ENCODE data around the gene OGFOD2. TPM values are rescaled to one million over a fixed set of nuclear protein-coding genes. Genes with fewer than 3 reads are reported as not detected.
"Not testable (repeated sequence)": the region's sequence is repeated elsewhere in the genome, so short reads cannot be mapped to it uniquely, and the experiment has no call there.

OGFOD2 gene
- polyA plus RNA-seq, 1 donor = 22.2 TPM

- no CpG with 5 or more reads among the region's 4 CpGs for WGBS (ENCODE audit: insufficient coverage, low lambda C conversion rate)
- no peaks in the 10 kb centered on the region for H3K9me3 ChIP-seq (ENCODE audit: control insufficient read depth, low read depth, low read length)
- peak in 1 of 2 donors; percentile 41 for DNase-seq
- no peak overlapping the region for H3K4me3 ChIP-seq (ENCODE audit: low read length)
- no peaks in the 10 kb centered on the region for H3K27me3 ChIP-seq (ENCODE audit: control insufficient read depth, insufficient read depth, low read length)
- peaks cover 7% of the 10 kb centered on the region for H3K4me1 ChIP-seq (ENCODE audit: control insufficient read depth, insufficient read depth, low read length)
- H3K27ac ChIP-seq (ENCODE audit: low read length) = no peak overlapping the region
- H3K36me3 ChIP-seq (ENCODE audit: control insufficient read depth, insufficient read depth, low read length) = no peaks in the 10 kb centered on the region
Measured at GRCh38 chr12:122939125-122939524, 35.9 kb upstream of the OGFOD2 start.

DNA sequence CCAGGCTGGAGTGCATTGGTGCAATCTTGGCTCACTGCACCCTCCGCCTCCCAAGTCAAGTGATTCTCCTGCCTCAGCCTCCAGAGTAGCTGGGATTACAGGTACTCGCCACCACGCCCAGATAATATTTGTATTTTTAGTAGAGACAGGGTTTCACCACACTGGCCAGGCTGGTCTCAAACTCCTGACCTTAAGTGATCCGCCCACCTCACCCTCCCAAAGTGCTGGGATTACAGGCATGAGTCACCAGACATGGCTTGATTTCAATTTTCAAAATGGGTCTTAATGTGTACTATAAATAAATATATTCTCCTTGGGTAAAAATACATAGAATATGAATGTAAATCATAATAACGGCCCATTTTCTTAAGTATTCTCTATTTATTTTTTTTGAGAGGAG is 33.7 kb upstream of the OGFOD2 start:
- not testable (repeated sequence) for H3K4me1 ChIP-seq (ENCODE audit: control insufficient read depth, insufficient read depth, low read length); H3K27me3 ChIP-seq (ENCODE audit: control insufficient read depth, insufficient read depth, low read length); DNase-seq; H3K36me3 ChIP-seq (ENCODE audit: control insufficient read depth, insufficient read depth, low read length); H3K4me3 ChIP-seq (ENCODE audit: low read length); H3K27ac ChIP-seq (ENCODE audit: low read length); H3K9me3 ChIP-seq (ENCODE audit: control insufficient read depth, low read depth, low read length)
- WGBS (ENCODE audit: insufficient coverage, low lambda C conversion rate) = no CpG with 5 or more reads among the region's 5 CpGs

DNA sequence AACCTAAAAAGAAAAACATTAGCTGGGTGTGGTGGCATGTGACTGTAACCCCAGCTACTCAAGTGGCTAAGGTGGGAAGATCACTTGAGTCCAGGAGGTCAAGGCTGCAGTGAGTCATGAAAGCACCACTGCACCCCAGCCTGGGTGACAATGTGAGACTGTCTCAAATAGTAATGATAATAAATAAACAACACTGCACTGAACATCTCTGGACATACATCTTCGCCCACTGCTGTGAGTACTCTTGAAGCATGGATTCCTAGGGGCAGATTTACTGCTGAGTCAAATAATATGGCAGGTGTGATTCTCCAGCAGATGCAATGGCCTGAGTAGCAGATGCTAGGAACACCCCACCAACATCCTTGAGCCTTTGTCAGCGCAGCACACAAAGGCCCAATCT is 32.4 kb upstream of the OGFOD2 start:
- no peak overlapping the region for H3K4me3 ChIP-seq (ENCODE audit: low read length)
- no peaks in the 10 kb centered on the region for H3K27me3 ChIP-seq (ENCODE audit: control insufficient read depth, insufficient read depth, low read length)
- no peaks in the 10 kb centered on the region for H3K36me3 ChIP-seq (ENCODE audit: control insufficient read depth, insufficient read depth, low read length)
- H3K9me3 ChIP-seq (ENCODE audit: control insufficient read depth, low read depth, low read length) = no peaks in the 10 kb centered on the region
- peaks cover 15% of the 10 kb centered on the region for H3K4me1 ChIP-seq (ENCODE audit: control insufficient read depth, insufficient read depth, low read length)
- WGBS (ENCODE audit: insufficient coverage, low lambda C conversion rate) = no CpG with 5 or more reads among the region's 2 CpGs
- peak in 1 of 2 donors; percentile 64 for DNase-seq
- peak overlapping the region; percentile 44 for H3K27ac ChIP-seq (ENCODE audit: low read length)

DNA sequence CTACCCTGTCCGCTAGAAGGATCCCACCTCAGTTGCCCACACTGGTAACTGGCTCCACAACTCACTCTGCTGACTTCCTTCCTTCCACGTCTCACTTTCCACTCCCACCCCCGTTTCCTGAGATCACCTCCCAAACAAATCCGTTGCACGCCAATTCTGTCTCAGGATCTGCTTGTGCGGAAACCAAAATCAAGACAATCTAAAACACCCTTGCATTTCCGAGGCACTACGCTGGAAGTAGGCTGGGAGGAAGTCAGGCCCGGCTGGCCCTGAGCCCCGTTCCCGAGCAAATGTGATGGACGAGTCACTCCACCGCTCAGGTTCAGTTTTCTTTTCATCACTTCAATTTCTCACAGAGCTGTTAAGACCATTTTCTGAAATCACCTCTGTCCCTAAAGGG is 31.8 kb upstream of the OGFOD2 start:
- Histone ChIP-seq H3K4me1 (ENCODE audit: control insufficient read depth, insufficient read depth, low read length) (peaks cover 15% of the 10 kb centered on the region), H3K27me3 (ENCODE audit: control insufficient read depth, insufficient read depth, low read length) (no peaks in the 10 kb centered on the region)

DNA sequence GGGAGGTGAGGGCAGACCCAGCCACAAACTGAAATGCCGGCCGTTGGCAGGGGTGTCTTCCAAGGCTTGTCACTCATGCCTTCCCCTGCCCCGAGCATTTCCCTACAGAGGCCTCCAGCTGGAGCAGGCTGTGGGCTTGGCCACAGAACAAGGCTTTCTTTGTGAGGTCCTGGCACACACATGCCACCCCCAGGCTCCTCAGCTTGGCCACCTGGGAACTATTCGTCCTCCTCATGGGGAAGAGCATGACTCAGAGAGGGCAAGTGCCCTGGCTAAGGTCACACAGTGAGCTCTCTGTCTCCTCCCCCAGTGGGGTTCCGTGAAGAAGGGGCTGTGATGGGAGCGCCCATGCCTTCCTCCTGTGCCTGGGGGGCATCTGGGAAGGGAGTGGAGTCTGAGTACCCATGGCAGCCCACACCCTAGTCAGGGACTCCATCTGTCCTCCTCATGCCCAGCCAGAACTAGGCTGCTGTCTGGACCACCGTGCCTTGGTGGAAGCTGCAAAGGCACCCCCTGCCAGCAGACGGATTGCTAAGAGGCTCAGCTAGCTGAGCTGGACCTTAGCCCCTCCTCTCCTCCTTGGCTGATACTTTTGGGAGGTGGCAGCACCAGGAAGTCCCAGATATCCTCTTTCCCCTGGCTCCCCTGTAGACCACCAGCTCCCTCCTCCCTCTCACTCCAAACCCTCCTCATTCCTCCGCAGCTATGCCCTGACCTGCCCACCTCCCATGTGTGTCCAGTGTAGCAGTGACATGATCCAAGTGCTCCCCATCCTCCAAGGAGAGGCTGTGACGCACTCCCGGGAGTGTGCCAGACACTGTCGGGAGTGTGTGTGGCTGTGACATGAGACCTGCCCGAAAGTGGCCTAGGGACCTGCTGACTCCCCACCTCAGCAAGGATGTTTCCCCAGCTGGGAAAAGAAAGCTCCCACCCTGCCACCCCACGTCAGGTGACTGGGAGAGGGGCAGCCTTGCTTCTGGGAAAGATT is 30.1 kb upstream of the OGFOD2 start:
- DNase-seq = no peak
- no CpG with 5 or more reads among the region's 14 CpGs for WGBS (ENCODE audit: insufficient coverage, low lambda C conversion rate)
- Histone ChIP-seq H3K4me3 (ENCODE audit: low read length) (no peak overlapping the region), H3K27ac (ENCODE audit: low read length) (no peak overlapping the region), H3K27me3 (ENCODE audit: control insufficient read depth, insufficient read depth, low read length) (no peaks in the 10 kb centered on the region), H3K9me3 (ENCODE audit: control insufficient read depth, low read depth, low read length) (no peaks in the 10 kb centered on the region), H3K36me3 (ENCODE audit: control insufficient read depth, insufficient read depth, low read length) (no peaks in the 10 kb centered on the region), H3K4me1 (ENCODE audit: control insufficient read depth, insufficient read depth, low read length) (peaks cover 12% of the 10 kb centered on the region)

More for the DNA sequence above, 31.8 kb upstream of the OGFOD2 start:
- Histone ChIP-seq H3K9me3 (ENCODE audit: control insufficient read depth, low read depth, low read length) (no peaks in the 10 kb centered on the region), H3K36me3 (ENCODE audit: control insufficient read depth, insufficient read depth, low read length) (no peaks in the 10 kb centered on the region), H3K27ac (ENCODE audit: low read length) (no peak overlapping the region), H3K4me3 (ENCODE audit: low read length) (no peak overlapping the region)
- WGBS (ENCODE audit: insufficient coverage, low lambda C conversion rate) = no CpG with 5 or more reads among the region's 13 CpGs
- DNase-seq = no peak

- H3K27ac ChIP-seq (ENCODE audit: low read length) = peak overlapping the region; percentile 82
- no peaks in the 10 kb centered on the region for H3K9me3 ChIP-seq (ENCODE audit: control insufficient read depth, low read depth, low read length)
- H3K4me1 ChIP-seq (ENCODE audit: control insufficient read depth, insufficient read depth, low read length) = peaks cover 20% of the 10 kb centered on the region
- WGBS (ENCODE audit: insufficient coverage, low lambda C conversion rate) = no CpG with 5 or more reads among the region's 10 CpGs
- no peaks in the 10 kb centered on the region for H3K27me3 ChIP-seq (ENCODE audit: control insufficient read depth, insufficient read depth, low read length)
- no peak overlapping the region for H3K4me3 ChIP-seq (ENCODE audit: low read length)
- no peaks in the 10 kb centered on the region for H3K36me3 ChIP-seq (ENCODE audit: control insufficient read depth, insufficient read depth, low read length)
- peak; percentile 82 to 84 for DNase-seq
Measured at GRCh38 chr12:122946690-122947341, 28.2 kb upstream of the OGFOD2 start.

GRCh38 chr12:122947352-122947792 is 27.7 kb upstream of the OGFOD2 start:
- H3K4me3 ChIP-seq (ENCODE audit: low read length) = no peak overlapping the region
- peak overlapping the region; percentile 82 for H3K27ac ChIP-seq (ENCODE audit: low read length)
- H3K4me1 ChIP-seq (ENCODE audit: control insufficient read depth, insufficient read depth, low read length) = peaks cover 22% of the 10 kb centered on the region
- H3K36me3 ChIP-seq (ENCODE audit: control insufficient read depth, insufficient read depth, low read length) = no peaks in the 10 kb centered on the region
- no peak for DNase-seq
- no peaks in the 10 kb centered on the region for H3K9me3 ChIP-seq (ENCODE audit: control insufficient read depth, low read depth, low read length)
- no CpG with 5 or more reads among the region's 15 CpGs for WGBS (ENCODE audit: insufficient coverage, low lambda C conversion rate)
- H3K27me3 ChIP-seq (ENCODE audit: control insufficient read depth, insufficient read depth, low read length) = no peaks in the 10 kb centered on the region

DNA sequence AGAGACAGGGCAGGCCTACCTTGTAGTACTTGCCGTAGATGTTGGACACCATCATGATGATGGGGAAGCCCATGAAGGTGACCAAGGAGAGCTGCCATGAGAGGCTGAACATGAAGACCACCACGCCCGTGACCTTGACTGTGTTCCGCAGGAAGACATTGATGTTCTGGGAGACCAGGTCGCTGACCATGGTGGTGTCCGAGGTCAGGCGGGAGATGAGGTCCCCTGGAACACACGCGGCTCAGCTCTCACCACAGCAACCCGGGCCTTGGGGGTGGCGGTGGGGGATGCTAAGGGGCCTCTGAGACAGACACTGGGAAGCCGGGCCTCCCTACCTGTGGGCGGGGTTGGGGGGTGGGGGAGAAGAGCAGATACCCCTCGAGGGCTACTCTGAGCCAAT is 26.4 kb upstream of the OGFOD2 start:
- no CpG with 5 or more reads among the region's 14 CpGs for WGBS (ENCODE audit: insufficient coverage, low lambda C conversion rate)
- peaks cover 17% of the 10 kb centered on the region for H3K4me1 ChIP-seq (ENCODE audit: control insufficient read depth, insufficient read depth, low read length)
- DNase-seq = no peak
- H3K27ac ChIP-seq (ENCODE audit: low read length) = no peak overlapping the region
- no peaks in the 10 kb centered on the region for H3K27me3 ChIP-seq (ENCODE audit: control insufficient read depth, insufficient read depth, low read length)
- H3K4me3 ChIP-seq (ENCODE audit: low read length) = no peak overlapping the region
- no peaks in the 10 kb centered on the region for H3K9me3 ChIP-seq (ENCODE audit: control insufficient read depth, low read depth, low read length)
- H3K36me3 ChIP-seq (ENCODE audit: control insufficient read depth, insufficient read depth, low read length) = no peaks in the 10 kb centered on the region

GRCh38 chr12:122949405-122949804 is 25.6 kb upstream of the OGFOD2 start:
- Histone ChIP-seq H3K4me3 (ENCODE audit: low read length) (no peak overlapping the region), H3K9me3 (ENCODE audit: control insufficient read depth, low read depth, low read length) (no peaks in the 10 kb centered on the region), H3K27me3 (ENCODE audit: control insufficient read depth, insufficient read depth, low read length) (no peaks in the 10 kb centered on the region), H3K27ac (ENCODE audit: low read length) (no peak overlapping the region), H3K4me1 (ENCODE audit: control insufficient read depth, insufficient read depth, low read length) (peaks cover 17% of the 10 kb centered on the region), H3K36me3 (ENCODE audit: control insufficient read depth, insufficient read depth, low read length) (no peaks in the 10 kb centered on the region)
- no CpG with 5 or more reads among the region's 8 CpGs for WGBS (ENCODE audit: insufficient coverage, low lambda C conversion rate)
- no peak for DNase-seq

DNA sequence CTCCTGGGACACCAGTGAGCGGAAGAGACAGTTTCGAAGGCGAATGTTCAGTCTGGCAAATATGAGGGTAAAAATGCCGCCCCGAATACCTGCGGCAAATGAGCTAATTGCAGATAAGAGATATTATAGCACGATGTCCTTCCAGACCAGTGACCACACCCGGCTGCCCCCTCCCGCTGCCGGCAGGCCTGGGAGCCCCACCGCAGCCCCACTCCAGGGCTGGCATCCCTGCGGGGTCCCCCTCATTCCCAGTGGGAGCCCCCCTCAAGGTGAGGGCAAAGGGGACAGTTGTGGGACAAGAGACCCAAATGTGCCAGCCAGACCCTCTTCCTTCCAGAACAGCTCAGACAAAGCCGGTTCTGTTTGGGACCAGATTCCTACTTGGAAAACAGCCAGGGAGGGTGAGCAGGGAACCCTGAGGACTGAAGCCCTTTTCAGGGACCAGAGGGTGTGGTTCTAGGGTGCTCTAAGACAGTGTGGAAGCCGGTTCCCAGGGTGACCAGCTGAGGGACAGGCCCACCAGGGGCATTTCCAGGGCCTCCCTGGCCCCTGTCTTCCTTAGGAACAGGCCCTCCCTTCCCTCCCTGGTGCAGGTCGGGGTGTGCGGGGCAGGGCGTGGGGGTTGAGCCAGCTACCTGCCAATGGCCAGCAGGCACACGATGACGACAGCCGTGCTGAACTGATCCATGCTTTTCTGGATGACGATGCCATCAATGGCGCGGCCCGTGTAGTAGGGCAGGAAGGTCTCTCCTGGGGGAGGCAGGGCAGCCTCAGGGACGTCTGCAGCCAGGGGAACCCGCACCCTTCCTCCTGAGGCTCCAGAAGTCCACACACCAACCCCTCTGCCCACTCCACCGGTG is 25.0 kb upstream of the OGFOD2 start:
- H3K36me3 ChIP-seq (ENCODE audit: control insufficient read depth, insufficient read depth, low read length) = no peaks in the 10 kb centered on the region
- H3K9me3 ChIP-seq (ENCODE audit: control insufficient read depth, low read depth, low read length) = no peaks in the 10 kb centered on the region
- H3K4me3 ChIP-seq (ENCODE audit: low read length) = no peak overlapping the region
- H3K4me1 ChIP-seq (ENCODE audit: control insufficient read depth, insufficient read depth, low read length) = peaks cover 17% of the 10 kb centered on the region
- H3K27me3 ChIP-seq (ENCODE audit: control insufficient read depth, insufficient read depth, low read length) = no peaks in the 10 kb centered on the region
- no CpG with 5 or more reads among the region's 27 CpGs for WGBS (ENCODE audit: insufficient coverage, low lambda C conversion rate)
- H3K27ac ChIP-seq (ENCODE audit: low read length) = no peak overlapping the region
- no peak for DNase-seq

Measured in large intestine (tissue), 3 donors.